Measurements from ENCODE around the gene PCSK5. TPM values are rescaled to one million over a fixed set of nuclear protein-coding genes. Genes with fewer than 3 reads are reported as not detected.

The PCSK5 gene
- total RNA-seq, 1 experiment from 2014 or later, result 6.9 TPM

DNA sequence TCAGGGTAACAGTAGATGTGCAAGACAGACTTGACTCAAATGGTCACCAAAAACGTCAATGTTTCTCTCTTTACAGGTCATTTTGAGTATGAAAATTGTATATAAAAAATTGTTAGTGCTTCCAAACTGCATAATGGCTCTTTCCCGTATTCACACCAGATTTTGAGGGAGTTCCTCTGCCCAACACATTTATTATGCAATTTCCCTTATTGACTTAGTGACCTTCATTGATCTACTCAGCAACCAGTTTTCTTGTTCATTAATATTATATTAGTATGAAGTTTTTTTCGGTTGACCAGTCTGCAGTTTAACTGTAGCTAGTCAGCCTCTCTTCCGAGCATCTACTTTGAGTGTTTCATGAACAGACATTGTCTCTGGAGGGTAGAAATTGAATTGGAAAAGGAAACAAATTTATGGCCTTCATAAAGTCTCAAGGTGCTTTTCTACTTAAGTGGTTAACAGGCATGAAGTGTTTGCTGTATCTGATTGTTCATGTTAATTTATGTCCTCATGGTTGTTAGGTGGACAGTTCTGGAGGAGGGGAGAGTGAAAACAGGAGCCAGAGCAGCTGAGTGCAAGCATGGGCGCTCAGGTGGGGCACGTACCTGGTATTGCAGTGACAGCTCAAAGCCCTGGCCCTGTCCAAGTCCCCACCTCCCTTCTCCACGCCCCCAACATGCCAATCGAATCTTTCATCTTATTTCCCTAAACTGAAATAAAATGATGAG, 263.6 kb downstream of the PCSK5 start:
- H4K20me1 ChIP-seq (ENCODE audit: insufficient read depth), result no peaks in the 10 kb centered on the region
- CTCF ChIA-PET, result no interaction called here
- TF ChIP-seq YY1 (IDR thresholded peaks at IDR 0.05; ENCODE audit: extremely low read depth, insufficient replicate concordance, low read depth, low read length), result no peak
- TF ChIP-seq, protein P1, sequence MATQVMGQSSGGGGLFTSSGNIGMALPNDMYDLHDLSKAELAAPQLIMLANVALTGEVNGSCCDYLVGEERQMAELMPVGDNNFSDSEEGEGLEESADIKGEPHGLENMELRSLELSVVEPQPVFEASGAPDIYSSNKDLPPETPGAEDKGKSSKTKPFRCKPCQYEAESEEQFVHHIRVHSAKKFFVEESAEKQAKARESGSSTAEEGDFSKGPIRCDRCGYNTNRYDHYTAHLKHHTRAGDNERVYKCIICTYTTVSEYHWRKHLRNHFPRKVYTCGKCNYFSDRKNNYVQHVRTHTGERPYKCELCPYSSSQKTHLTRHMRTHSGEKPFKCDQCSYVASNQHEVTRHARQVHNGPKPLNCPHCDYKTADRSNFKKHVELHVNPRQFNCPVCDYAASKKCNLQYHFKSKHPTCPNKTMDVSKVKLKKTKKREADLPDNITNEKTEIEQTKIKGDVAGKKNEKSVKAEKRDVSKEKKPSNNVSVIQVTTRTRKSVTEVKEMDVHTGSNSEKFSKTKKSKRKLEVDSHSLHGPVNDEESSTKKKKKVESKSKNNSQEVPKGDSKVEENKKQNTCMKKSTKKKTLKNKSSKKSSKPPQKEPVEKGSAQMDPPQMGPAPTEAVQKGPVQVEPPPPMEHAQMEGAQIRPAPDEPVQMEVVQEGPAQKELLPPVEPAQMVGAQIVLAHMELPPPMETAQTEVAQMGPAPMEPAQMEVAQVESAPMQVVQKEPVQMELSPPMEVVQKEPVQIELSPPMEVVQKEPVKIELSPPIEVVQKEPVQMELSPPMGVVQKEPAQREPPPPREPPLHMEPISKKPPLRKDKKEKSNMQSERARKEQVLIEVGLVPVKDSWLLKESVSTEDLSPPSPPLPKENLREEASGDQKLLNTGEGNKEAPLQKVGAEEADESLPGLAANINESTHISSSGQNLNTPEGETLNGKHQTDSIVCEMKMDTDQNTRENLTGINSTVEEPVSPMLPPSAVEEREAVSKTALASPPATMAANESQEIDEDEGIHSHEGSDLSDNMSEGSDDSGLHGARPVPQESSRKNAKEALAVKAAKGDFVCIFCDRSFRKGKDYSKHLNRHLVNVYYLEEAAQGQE (IDR thresholded peaks at IDR 0.05; ENCODE audit: low read depth), result no peak
- TF ChIP-seq, protein P2, sequence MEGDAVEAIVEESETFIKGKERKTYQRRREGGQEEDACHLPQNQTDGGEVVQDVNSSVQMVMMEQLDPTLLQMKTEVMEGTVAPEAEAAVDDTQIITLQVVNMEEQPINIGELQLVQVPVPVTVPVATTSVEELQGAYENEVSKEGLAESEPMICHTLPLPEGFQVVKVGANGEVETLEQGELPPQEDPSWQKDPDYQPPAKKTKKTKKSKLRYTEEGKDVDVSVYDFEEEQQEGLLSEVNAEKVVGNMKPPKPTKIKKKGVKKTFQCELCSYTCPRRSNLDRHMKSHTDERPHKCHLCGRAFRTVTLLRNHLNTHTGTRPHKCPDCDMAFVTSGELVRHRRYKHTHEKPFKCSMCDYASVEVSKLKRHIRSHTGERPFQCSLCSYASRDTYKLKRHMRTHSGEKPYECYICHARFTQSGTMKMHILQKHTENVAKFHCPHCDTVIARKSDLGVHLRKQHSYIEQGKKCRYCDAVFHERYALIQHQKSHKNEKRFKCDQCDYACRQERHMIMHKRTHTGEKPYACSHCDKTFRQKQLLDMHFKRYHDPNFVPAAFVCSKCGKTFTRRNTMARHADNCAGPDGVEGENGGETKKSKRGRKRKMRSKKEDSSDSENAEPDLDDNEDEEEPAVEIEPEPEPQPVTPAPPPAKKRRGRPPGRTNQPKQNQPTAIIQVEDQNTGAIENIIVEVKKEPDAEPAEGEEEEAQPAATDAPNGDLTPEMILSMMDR (IDR thresholded peaks at IDR 0.05 in 2 of 3, conservative IDR thresholded peaks at IDR 0.05 in 1 of 3; ENCODE audit: borderline replicate concordance in 1 of 3, insufficient read depth in 1 of 3, low read depth in 2 of 3, low read length in 2 of 3), result no peak
- no peak for TF ChIP-seq EZH2 (IDR thresholded peaks at IDR 0.05)
- TF ChIP-seq, protein P3, sequence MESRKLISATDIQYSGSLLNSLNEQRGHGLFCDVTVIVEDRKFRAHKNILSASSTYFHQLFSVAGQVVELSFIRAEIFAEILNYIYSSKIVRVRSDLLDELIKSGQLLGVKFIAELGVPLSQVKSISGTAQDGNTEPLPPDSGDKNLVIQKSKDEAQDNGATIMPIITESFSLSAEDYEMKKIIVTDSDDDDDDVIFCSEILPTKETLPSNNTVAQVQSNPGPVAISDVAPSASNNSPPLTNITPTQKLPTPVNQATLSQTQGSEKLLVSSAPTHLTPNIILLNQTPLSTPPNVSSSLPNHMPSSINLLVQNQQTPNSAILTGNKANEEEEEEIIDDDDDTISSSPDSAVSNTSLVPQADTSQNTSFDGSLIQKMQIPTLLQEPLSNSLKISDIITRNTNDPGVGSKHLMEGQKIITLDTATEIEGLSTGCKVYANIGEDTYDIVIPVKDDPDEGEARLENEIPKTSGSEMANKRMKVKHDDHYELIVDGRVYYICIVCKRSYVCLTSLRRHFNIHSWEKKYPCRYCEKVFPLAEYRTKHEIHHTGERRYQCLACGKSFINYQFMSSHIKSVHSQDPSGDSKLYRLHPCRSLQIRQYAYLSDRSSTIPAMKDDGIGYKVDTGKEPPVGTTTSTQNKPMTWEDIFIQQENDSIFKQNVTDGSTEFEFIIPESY (IDR thresholded peaks at IDR 0.05; ENCODE audit: extremely low read depth, insufficient replicate concordance, low read length), result no peak
- TF ChIP-seq CEBPB (IDR thresholded peaks at IDR 0.05; ENCODE audit: low read depth), result no peak
- no peak for TF ChIP-seq CBX3 (IDR thresholded peaks at IDR 0.05; ENCODE audit: low read depth)
- TF ChIP-seq TCF7L2 (IDR thresholded peaks at IDR 0.05; ENCODE audit: borderline replicate concordance, extremely low read depth, insufficient read depth, insufficient read length), result no peak
- TF ChIP-seq SIN3A (IDR thresholded peaks at IDR 0.05; ENCODE audit: low read depth), result no peak
- no peak for TF ChIP-seq SP1 (IDR thresholded peaks at IDR 0.05; ENCODE audit: low read depth)
- TF ChIP-seq FOSL1 (IDR thresholded peaks at IDR 0.05; ENCODE audit: low read depth), result no peak
- no peak for TF ChIP-seq ZFX (IDR thresholded peaks at IDR 0.05)
- no peak for TF ChIP-seq ZNF274 (IDR thresholded peaks at IDR 0.05; ENCODE audit: low read depth, low read length)
- no peak for TF ChIP-seq EGR1 (IDR thresholded peaks at IDR 0.05; ENCODE audit: low read depth)
- TF ChIP-seq, protein P4, sequence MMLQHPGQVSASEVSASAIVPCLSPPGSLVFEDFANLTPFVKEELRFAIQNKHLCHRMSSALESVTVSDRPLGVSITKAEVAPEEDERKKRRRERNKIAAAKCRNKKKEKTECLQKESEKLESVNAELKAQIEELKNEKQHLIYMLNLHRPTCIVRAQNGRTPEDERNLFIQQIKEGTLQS (IDR thresholded peaks at IDR 0.05), result no peak
- RAD21 ChIA-PET (ENCODE audit: low non-redundant PET in 1 of 2, low total read pairs in 2 of 2, uncharacterized antibody in 2 of 2, unreplicated experiment in 2 of 2), result no interaction called here
- no peak for DNase-seq (ENCODE audit: low read depth, low spot score)
- no peak overlapping the region for H3K27ac ChIP-seq (ENCODE audit: low read depth, low read length)
- H3K9ac ChIP-seq (ENCODE audit: low read length), result no peak overlapping the region
- peaks cover 0 to 1% of the 10 kb centered on the region in 2 experiments; a peak in 1 of 4 replicates for H3K36me3 ChIP-seq (ENCODE audit: control insufficient read depth in 1 of 2, insufficient read depth in 2 of 2, low read length in 2 of 2)
- H2AFZ ChIP-seq (ENCODE audit: low read depth, low read length, poor library complexity, severe bottlenecking), result no peak overlapping the region
- POLR2A ChIA-PET, result no interaction called here
- no peak for ATAC-seq
- no peak overlapping the region for H3K4me2 ChIP-seq (ENCODE audit: low read length)
- intact Hi-C loops (cut with micrococcal nuclease), result no loop called here
- H3K27me3 ChIP-seq (ENCODE audit: insufficient read depth, low read length), result no peaks in the 10 kb centered on the region
- H3K79me2 ChIP-seq (ENCODE audit: insufficient read depth, low read length), result no peaks in the 10 kb centered on the region
- no peaks in the 10 kb centered on the region for H3K4me1 ChIP-seq (ENCODE audit: control insufficient read depth in 1 of 2, insufficient read depth in 2 of 2, low read length in 2 of 2)
- BruUV-seq (replicated peaks), result no TSS peak
- no peaks in the 10 kb centered on the region for H3K9me3 ChIP-seq (ENCODE audit: control insufficient read depth in 1 of 2, insufficient read depth in 1 of 2, low read depth in 1 of 2, low read length in 2 of 2)
- no peak overlapping the region for H3K4me3 ChIP-seq (replicated peaks in 1 of 2; ENCODE audit: low read depth in 1 of 2, low read length in 2 of 2)
- H3K9me2 ChIP-seq (ENCODE audit: insufficient read depth), result no peaks in the 10 kb centered on the region
